Activated T-cell treated with anti-CD3 and anti-CD28 coated beads, Interleukin-2, amount 50 U/mL, for 48 hours (primary cell): ENCODE data around the gene HMOX1.
"Not testable (repeated sequence)": the region's sequence is repeated elsewhere in the genome, so short reads cannot be mapped to it uniquely, and the experiment has no call there.

Source experiments
- DNase-seq, 2 experiments: peaks; one replicate each; pipeline ENCODE4 v3.0.0-alpha.2; 2020

Gene HMOX1

DNA sequence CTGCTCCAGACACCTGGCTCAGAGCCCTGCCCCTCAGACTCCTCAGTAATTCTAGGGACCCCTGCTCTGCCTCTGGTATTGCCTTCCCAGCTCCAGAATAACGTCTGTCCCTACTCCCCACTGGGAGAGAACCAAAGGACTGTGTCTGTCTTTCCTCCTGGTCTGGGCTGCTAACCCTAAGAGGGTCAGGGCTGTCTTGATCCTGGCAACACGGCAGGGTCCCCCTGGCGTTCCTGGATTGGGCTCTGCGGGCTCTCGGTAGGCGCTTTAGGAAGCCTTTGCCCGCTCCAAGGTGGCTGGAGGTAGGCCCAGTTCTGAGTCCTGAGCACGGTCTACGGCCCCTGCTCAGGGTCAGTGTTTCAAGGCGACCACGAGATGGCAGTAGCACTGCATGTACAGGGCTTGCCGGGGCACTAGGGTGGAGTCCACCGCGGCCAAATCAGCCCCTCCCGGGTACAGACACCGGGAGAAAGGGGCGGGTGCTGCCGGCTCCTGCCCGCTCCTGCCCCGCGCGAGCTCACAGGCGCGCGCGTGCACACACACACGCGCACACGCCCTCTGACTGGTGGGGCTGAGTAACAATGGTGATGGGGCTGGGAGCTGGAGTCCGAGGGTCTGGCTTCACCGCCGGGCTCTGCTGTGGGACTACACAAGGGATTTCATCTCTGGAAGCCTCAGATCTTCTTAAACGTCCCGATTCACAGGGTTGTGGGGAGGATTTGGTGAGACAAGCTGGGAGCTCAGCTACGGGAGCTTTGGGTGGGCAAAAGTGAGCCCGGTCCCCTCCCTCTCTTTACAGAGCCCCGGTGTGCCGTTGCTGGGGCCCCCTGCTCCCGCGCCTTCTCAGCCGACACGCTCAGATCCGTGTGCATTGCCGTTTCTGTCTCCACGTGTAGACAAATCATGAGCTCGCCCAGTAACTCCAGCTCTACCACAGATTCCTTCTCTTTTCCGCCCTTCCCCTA lies 30.1 kb upstream of the HMOX1 start:
- peak; percentile 88 to 93 for DNase-seq

DNA sequence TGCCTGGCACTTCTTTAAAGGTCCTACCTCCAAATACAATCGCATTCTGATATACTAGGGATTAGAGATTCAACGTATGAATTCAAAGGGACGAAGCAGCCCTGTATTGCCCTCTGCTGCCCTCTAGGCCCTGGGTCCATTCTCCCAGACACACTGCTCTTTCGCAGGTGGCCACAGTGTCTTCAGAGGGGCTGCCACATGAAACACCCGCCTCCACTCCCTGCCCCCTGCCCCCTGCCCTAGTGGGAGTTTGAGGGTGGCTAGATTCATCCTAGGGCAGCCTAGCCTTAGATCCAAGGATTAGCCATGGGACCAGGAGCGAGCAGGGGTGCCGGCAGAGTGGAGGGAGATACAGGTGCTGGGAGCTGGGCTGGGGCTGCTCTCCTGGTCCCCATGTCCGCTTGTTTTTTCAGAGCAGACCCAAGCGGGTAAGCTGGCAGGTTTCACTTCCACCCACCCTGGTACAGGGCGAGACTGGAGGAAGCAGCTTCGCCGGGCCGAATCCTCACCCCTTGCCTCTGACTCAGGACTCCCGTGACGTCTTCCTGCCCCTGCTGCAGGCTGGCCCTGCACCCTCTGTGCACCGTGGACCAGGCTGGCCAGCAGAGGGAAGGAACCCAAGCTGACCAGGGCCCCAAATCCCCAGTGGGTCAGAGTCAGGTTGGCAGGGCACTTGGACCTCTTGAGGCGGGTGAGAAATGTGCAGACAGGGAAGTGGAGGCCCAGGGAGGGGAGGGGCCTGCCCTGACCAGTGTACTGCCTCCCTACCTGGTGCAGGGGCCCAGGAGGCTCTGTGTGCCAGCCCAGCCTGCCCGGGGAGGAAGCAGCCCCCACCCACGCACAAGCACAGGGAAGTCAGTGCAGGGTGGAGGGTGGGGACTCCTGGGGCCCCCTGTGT lies 28.4 kb upstream of the HMOX1 start:
- peak; percentile 71 to 79 for DNase-seq

DNA sequence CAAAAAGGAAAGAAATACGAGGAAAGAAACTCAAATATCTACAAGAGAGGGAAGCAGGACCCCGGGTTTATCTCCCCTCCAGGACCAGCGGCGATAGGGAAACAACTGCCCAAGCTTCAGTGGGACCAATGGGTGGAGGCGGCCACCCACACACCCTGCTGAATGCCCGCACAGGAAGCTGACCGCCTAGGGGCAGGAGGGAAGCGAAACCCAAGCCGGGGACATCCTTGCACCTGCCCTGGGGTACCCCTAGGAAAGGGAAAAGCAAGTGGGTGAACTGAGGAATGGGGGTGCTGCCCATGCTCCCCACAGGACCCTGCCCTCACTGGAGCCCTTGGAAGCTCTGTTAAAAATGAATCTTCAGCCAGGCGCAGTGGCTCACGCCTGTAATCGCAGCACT lies 27.6 kb upstream of the HMOX1 start:
- DNase-seq: no peak

DNA sequence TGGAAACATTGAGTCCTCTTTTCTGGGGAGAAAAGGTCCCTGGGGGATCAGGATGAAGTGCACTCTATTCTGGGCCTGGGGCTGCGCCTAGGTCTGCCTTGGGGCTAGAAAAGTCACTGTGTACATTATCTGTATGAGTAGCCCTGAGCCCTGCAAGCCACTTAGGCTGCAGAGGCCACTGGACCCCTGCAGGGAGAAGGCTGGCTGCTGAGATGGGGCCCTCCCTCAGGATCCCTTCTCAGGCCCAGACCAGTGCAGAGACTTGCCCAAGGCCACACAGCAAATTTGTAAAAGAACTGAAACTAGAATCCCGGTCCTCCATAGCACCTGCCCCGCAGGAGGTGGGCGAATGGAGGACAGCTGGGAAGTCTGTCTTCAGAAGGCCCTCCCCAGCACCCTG lies 26.8 kb upstream of the HMOX1 start:
- DNase-seq: no peak

DNA sequence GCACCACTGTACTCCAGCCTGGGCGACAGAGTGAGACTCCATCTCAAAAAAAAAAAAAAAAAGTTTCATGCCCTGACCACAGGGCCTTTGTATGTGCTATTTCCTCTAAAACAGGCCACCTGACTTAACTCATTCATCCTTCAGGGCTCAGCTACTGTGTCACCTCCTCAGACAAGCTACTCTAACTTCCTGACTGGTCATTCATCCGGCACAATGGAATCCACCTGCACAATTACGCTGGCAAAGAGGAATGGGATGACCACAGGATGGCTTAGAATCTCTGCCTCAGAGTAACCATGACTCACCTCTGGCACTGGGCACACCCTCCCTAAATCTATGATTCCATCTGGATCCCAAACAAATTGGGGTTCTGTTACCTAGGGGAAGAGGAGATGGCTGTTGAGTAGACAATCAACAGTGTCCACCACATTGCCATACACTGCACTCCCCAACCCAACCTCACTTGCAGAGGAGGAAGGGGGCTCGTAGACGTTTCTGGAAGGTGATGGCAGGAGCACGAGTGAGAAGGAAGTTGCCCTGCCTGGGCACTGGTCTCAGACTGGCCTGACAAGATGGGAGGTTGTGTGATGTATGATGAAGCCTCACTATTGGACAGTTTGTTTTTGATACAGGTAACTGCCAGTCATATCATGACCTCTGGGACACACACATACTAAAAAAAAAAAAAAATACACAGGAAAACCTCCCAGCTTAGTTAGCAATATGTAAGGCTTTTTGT lies 22.8 kb upstream of the HMOX1 start:
- no peak for DNase-seq

DNA sequence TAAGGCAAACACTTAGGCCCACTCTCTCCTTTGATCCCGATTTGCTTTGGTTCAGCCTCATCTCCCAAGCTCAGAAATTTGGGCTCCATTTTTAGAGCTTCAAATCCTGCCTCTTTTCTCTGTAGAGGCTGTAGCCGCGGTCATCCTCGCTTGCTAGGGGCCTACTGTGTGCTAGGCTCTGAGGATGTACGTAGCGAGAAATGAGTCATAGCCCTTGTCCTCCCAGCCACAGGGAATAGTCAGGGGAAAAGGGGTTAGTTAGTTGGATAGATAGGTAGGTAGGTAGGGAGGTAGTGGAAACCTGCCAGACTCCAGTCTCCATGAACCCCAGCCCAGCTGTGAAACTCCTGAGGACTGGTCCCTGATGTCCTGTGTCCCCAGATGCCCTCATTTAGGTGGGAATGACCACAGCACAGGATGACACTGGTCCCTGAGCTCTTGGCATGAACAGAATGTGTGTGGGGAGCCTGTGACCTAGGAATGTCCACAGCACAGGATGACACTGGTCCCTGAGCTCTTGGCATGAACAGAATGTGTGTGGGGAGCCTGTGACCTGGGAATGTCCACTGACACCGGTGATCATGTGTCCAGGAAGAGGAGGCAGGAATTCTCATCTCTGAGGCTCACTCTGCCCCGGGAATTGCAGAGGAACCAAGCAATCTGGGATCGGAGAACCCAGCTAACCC lies 21.4 kb upstream of the HMOX1 start:
- DNase-seq: no peak

DNA sequence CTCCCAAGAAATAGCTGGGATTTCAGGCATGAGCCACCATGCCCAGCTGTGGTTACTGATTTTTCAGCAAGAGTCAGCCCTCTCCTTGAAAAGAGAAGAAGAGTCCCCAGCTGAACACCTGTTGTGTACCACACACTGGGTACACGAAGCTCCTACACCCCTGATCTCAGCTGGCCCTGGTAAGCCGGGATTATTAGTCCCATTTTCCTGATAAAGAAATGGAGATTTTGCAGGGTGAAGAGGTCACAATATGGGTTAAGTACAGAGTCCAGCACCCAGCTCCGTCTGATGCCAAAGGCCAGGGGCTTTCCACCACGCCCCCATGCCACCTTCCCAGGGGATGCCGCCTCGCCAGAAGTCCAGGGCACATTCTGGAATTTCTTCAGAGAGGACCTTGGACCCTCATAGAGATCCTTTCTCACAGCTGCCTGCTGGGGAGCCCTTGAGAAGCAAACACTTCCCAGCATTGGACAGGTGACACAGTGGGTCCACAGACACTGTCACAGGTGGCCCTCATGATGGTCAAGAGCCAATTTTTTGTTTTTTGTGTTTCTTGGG lies 19.8 kb upstream of the HMOX1 start:
- DNase-seq: no peak

DNA sequence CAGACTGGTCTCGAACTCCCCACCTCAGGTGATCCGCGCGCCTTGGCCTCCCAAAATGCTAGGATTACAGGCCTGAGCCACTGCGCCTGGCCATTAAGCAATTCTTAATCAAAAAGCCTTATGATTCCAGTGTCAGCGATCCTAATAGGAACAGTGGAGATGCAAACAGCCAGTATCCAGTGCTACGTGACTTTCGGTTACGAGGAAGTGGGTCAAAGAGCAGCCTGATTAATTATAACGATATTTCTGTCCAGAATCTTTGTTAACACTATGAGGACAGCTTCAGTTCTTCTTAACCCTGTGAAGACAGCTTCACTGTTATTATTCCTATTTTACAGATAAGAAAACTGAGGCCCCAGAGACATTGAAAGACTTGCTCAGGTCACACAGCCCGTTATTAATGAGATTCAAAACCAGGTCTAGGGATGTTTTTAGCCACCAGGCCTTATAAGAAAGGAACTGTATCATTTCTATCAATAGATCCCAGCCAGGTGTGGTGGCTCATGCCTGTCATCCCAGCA lies 17.3 kb upstream of the HMOX1 start:
- DNase-seq: no peak

DNA sequence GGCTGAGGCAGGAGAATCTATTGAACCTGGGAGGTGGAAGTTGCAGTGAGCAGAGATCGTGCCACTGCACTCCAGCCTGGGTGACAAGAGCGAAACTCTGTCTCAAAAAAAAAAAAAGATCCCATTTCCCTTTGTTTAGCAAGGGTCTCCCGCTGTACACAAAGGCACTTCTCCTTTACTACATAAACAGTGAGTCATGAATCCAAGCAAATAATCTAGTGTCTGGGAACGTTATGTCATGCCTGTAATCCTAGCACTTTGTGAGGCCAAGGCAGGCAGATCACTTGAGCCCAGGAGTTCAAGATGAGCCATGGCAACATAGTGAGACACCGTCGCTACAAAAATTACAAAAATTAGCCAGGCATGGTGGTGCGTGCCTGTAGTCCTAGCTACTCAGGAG lies 16.7 kb upstream of the HMOX1 start:
- DNase-seq: not testable (repeated sequence)

DNA sequence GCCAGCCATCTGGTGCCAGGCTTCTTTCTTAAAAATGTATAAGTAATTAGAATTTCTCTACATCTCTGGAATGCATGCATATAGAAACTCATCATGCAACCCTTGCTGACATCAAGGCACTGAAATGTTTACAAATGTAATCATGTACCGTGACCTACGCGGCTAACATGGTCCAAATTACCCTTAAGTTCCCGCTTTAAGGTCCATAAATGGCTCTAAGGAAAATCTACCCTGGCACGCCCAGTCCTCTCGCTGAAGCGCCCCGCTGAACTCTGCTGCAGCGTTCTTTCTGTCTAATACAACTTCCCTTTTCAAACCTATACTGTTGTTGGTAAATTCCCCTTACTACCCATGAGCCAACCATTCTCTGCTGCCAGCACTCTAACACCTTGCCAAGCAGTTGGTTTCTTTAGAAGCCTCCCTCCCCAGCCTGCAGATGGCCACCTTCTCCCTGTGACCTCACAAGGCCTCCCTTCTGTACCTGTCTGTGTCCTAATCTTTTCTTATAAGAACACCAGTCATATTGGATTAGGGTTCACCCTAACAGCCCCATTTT lies 13.5 kb upstream of the HMOX1 start:
- no peak for DNase-seq

DNA sequence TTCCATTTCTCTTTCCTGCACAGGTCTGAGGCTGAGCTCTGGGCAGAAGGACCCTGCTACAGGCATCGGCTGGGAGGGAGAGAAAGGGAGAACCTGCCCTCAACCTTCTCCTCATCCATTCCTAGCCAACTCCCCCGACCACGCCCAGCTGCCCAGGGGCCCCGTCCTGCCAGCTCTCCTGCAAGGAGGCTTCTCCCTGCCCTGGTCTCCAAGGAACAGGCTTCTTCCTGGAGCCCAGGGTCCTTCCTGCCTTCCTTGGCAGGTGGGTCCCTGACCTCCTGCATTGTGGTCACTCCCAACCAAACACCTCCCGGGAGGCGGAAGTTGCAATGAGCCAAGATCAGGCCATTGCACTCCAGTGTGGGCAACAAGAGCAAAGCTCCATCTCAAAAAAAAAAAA lies 12.5 kb upstream of the HMOX1 start:
- no peak for DNase-seq

DNA sequence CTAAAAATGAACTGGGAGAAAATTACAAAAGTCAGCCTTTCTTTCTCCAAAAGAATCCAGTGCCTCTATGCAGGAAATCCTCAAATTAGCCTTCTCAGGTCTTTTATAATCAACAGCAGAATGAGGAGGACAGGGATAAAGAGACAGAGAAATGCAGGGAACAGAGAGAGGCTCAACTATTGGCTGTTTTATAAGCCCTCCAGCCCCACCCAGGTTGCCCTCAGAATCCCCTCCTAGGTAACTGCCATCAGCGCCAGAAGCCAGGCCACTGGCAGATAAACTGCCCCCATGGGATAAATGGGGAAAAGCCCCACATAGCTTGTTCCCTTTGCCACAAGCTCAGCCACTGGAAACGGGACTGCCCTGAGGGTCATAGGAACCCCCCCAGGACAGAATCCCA lies 10.9 kb upstream of the HMOX1 start:
- DNase-seq: no peak

DNA sequence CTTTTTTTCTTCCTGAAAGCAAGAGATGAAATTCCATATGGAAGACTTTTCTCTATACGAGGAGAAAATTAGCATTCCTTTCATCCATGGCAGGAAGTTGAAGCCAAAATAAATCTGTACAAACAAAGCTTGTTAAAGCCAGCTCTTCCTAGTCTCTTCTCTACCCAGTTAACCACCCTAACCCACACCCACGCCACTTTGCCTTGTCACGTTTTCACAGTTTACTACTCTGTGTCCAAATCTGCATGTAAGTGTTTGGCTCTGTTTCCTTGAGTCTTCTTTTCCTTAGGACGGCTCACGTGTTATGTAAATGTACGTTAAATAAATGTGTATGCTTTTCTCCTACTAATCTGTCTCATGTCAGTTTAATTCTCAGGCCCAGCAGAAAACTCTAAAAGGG lies 7.1 kb upstream of the HMOX1 start:
- no peak for DNase-seq

DNA sequence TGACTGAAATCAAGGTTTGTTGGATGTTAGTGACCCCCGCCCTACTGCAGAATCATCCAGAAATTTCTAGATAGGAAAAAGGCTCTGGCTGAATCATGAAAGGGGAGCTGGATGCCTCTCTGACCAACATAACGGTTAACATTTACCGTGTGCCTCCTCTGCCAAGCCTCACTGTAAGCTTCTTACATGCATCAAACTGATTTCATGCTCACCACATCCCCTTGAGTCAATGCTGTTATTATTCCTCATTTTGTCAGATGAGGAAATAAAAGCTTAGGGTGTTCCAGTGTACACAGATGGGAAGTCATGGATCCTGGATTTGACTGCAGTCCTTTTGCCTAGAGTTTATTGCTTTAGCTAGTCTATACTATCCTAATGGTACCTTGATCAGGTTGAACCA lies 5.9 kb upstream of the HMOX1 start:
- no peak for DNase-seq

DNA sequence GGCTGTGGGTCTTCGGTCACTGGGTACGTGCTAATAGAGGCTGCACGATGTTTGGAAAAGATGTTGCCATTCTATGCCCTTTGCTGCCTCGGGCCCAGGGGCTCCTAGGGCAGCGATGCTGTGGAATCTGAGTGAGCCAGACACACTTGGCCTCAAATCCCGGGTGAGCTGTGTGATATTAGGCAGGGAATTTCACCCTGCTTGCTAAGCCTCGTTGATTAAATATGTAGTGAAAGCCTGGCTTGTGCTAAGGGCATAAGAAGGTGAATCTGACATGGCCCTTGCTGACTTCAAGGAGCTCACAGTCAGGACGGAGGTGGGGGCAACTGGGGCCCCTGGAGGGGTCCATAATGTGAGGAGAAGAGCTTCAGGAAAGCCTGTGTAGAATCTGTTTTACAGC lies 5.4 kb upstream of the HMOX1 start:
- no peak for DNase-seq

DNA sequence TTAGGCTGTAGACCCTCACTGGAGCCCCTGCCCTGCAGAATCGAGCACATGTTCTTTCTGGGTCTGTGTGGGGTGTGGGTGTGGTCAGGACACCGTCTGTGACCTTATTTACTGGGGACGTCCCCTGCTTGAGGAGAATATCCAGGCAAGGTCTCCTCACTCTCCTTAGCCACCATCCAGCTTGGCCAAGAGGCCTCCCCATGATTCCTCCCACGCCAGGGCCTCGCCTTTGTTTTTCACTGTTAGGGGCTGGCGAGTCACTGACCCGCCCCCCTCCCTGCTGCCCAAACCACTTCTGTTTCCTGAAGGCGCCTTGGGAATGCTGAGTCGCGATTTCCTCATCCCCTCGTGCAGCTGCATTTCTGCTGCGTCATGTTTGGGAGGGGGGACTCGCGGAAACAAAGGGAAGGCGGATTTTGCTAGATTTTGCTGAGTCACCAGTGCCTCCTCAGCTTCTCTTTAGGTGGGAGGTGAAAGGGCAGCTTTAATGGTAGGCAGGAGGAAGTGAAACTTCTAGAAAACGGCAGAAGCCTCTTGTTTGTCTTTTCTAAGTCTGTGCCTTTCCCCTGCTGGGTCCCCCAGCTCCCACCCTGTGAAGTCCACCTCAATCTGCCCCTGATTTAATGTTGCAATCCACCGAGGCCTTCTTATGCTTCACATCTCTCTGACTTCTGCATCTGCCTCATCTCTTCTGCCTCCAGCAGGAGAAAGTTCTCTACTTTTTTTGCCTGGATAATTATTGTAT lies 4.0 kb upstream of the HMOX1 start:
- peak; percentile 49 to 52 for DNase-seq

DNA sequence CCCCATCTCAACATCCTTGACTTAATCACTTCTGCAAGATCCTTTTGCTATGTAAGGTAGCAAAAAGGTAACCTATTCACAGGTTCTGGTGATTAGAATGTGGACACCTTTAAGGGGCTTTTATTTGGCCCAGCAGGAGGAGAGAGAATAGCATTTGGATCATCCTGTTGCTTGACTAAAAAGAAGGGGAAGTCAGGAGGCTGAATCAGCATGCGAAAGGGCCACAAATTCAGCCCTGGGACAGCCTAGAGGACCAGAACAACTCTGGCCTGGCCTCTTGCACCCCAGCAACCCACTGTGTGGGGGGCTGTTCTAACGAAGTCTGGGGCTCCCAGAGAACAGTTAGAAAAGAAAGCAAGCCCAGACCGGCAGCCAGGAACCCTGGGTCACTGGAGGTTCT lies 3.2 kb upstream of the HMOX1 start:
- DNase-seq: no peak

DNA sequence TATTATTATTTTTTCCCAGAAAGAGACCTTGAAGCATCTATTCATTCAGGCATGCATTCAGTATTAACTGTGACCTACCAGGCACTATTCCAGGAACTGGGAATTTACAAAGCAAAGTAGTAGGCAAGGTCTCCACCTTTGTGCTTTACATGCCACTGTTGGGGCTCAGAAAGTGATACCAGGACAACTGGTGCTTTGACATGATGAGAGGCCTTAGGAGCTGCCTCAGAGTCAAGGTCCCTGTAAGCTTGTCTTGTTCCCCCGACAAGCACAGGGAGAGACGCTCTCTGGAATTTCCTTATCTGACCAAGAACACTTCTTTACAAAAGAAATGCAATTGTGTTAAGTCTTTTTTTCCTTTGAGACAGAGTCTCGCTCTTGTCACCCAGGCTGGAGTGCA lies 2.3 kb upstream of the HMOX1 start:
- DNase-seq: no peak

DNA sequence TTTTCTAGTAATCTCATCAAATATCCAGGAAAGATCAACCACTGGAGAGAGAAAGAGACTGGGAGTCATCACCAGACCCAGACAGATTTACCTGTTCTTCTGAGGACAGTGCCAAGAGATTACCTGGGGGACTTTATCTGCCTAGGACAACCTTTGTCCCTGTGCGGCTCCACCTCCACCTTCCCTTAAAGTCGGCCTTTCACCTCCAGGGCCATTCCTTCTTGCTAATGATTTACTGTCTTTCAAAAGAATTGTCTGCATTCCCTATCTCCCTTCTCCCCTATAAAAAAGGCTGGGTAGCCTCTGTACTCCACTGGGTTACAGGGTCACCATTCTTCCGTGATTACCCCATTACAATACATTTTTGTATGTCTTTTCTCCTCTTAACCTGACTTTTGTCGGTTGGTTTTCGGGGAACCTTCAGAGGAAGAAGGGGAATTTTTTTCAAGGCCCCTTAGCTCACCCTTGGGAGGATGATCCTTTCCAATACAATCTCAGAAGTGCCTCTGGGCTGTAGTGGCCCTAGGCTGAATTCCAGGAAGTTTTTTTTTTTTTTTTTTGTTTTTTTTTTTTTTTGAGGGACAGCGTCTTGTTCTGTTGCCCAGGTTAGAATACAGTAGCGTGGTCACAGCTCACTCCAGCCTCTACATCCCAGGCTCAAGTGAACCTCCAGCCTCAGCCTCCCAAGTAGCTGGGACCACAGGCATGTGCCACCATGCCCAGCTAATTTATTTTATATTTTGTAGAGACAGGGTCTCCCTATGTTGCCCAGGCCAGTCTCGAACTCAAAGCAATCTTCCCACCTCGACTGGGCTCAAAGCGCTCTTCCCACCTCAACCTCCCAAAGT lies 1.5 kb upstream of the HMOX1 start:
- no peak for DNase-seq

DNA sequence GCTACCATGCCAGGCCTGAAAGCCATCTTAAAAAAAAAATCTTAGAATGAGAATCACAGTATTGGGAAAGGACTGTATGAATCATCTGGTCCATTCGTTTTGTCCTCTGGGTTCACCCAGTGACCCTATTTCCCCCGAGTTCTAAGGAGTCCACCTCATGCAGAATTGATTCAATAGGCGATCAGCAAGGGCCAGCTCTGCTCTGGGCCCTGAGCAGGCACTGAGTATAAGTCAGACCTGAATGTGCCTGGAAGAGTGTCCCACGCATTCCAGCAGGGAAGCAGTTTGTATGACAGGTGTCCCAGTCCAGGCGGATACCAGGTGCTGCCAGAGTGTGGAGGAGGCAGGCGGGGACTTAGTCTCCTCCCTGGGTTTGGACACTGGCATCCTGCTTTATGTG lies 883 bp upstream of the HMOX1 start:
- DNase-seq: no peak
